T-helper 1 cell treated with Interleukin-12 subunit alpha and Interleukin-12 subunit beta and Interleukin-4 antibody, amounts not matched to agents 30 ng/mL and 1 ng/mL, for 36 hours (primary cell): Measurements from ENCODE around the gene RNF43. TPM values are rescaled to one million over a fixed set of nuclear protein-coding genes. Genes with fewer than 3 reads are reported as not detected.

Experiments used
- total RNA-seq: library from RNA; stranded (reverse); gene quantifications from 2 replicates; pipeline ENCODE4 v1.2.3, GENCODE V29; 2022

Gene RNF43
- total RNA-seq, 1 donor from 2014 or later, result 0.17 TPM

Other genes with a start within 250 kb of the RNF43 start
- not detected in 2 replicates for gene EPX, start 224.8 kb downstream of the RNF43 start, total RNA-seq
- 15.6 and 17.4 TPM in 2 replicates for gene MKS1, start 198.3 kb downstream of the RNF43 start, total RNA-seq
- not detected in 2 replicates for gene LPO, start 178.9 kb downstream of the RNF43 start, total RNA-seq
- gene MPO, start 136.6 kb downstream of the RNF43 start, total RNA-seq, result 0.07 TPM in 1 of 2 replicates, not detected in the other
- gene TSPOAP1, start 88.7 kb downstream of the RNF43 start, total RNA-seq, result 77.0 and 83.1 TPM in 2 replicates
- gene SUPT4H1, start 65.3 kb downstream of the RNF43 start, total RNA-seq, result 83.1 and 86.0 TPM in 2 replicates
- 0.47 and 0.63 TPM in 2 replicates for gene HSF5, start 70.9 kb upstream of the RNF43 start, total RNA-seq
- 69.4 and 78.1 TPM in 2 replicates for gene MTMR4, start 97.1 kb upstream of the RNF43 start, total RNA-seq